Transverse colon (tissue), 4 donors: ENCODE results near the gene BPIFB3. TPM values are rescaled to one million over a fixed set of nuclear protein-coding genes. Genes with fewer than 3 reads are reported as not detected.

ENCODE experiments used
- DNase-seq: peaks from one replicate; pipeline ENCODE4 v3.0.0-alpha.2; 2019
- H3K27ac ChIP-seq, 4 donors: fragments of 200-600 bp; sonication (generic); 2 replicates each; pipeline ENCODE4 v1.5.1; 2016 to 2018; ENCODE audit warnings: inconsistent platforms in 4 of 4
- H3K27me3 ChIP-seq: fragments of 200-600 bp; sonication (generic); 2 replicates; pipeline ENCODE4 v1.5.1; 2017; ENCODE audit warnings: inconsistent platforms
- H3K36me3 ChIP-seq, 4 donors: fragments of 200-600 bp; sonication (generic); 2 replicates each; pipeline ENCODE4 v1.5.1; 2017 to 2019; ENCODE audit warnings: inconsistent platforms in 4 of 4
- H3K4me1 ChIP-seq, 4 donors: fragments of 200-600 bp; sonication (generic); 2 replicates each; pipeline ENCODE4 v1.5.1; 2017 to 2020; ENCODE audit warnings: inconsistent platforms in 4 of 4
- H3K4me3 ChIP-seq, 4 donors: fragments of 200-600 bp; sonication (generic); 1 replicate in 1 of 4; 2 replicates in 3 of 4; pipeline versions ENCODE4 v1.5.1 to v1.6.1; 2017 to 2019; ENCODE audit warnings: inconsistent platforms in 4 of 4
- H3K9me3 ChIP-seq, 2 donors: fragments of 200-600 bp; sonication (generic); 2 replicates each; pipeline ENCODE4 v1.5.1; 2017 to 2019; ENCODE audit warnings: inconsistent platforms in 2 of 2
- CTCF ChIP-seq, 5 experiments: fragments of 200-600 bp in 3 of 5; fragments of 450-650 bp in 2 of 5; sonication (generic) in 3 of 5; IDR thresholded peaks; 1 replicate in 2 of 5; 2 replicates in 3 of 5; pipeline ENCODE4 v1.5.1; 2016 to 2017; ENCODE audit warnings: antibody characterized with exemption in 5 of 5, inconsistent platforms in 3 of 5, mild to moderate bottlenecking in 2 of 5, moderate library complexity in 1 of 5
- EP300 ChIP-seq: sonication (generic); formaldehyde crosslinking; IDR thresholded peaks from one replicate; pipeline ENCODE4 v1.6.1; 2017; ENCODE audit warnings: antibody characterized with exemption, low read depth
- POLR2A ChIP-seq: fragments of 450-650 bp; IDR thresholded peaks from one replicate; pipeline ENCODE4 v1.6.1; 2016; ENCODE audit warnings: antibody characterized with exemption, mild to moderate bottlenecking, moderate library complexity
- POLR2AphosphoS5 ChIP-seq, 3 donors: sonication (generic); formaldehyde crosslinking; IDR thresholded peaks; one replicate each; pipeline ENCODE4 v1.6.1; 2016; ENCODE audit warnings: antibody characterized with exemption in 3 of 3
- WGBS, 2 donors: methylation state at CpG; one replicate each; pipeline ENCODE4 v1.1.5; 2018; ENCODE audit warnings: low coverage in 1 of 2; 5-methylcytosine and 5-hydroxymethylcytosine counted together
- in situ Hi-C, 4 donors: fragments of 200-750 bp; cut with MboI; loops; one replicate each; pipeline versions ENCODE4 v1.15.0 to v1.15.1; 2017; ENCODE audit warnings: low sequenced_read_pairs in 3 of 4, low pct_ligation_motif_present in 1 of 4, low pct_unique_long_range_greater_than_20kb in 1 of 4
- intact Hi-C: fragments of 100-400 bp; cut with DNase I; formaldehyde crosslinking; loops from one replicate; pipeline ENCODE4 v1.15.1; 2023; ENCODE audit warnings: low total_unique reads
- total RNA-seq, 4 donors: library from RNA; depleted of rRNA; stranded (reverse); fragments of >200 nt; gene quantifications; one replicate each; pipeline ENCODE4 v1.1.0, GENCODE V29; 2016

BPIFB3 gene
- total RNA-seq, 4 donors from 2014 or later = not detected

- no peak for TF ChIP-seq CTCF (IDR thresholded peaks at IDR 0.05)
- no peak for TF ChIP-seq POLR2A
- TF ChIP-seq POLR2AphosphoS5 (IDR thresholded peaks at IDR 0.05) = no peak
- no peak for TF ChIP-seq EP300
- Histone ChIP-seq H3K4me3 (no peak overlapping the region), H3K4me1 (no peaks in the 10 kb centered on the region), H3K36me3 (no peaks in the 10 kb centered on the region), H3K9me3 (no peaks in the 10 kb centered on the region), H3K27ac (no peak overlapping the region), H3K27me3 (no peaks in the 10 kb centered on the region)
- DNase-seq = no peak
- in situ Hi-C loops = no loop called here
- 69 to 100% methylated on average over 1 to 8 of the region's 12 CpGs for WGBS, 2 donors
- intact Hi-C loops = no loop called here
Measured at GRCh38 chr20:33027769-33028751, 25.6 kb upstream of the BPIFB3 start.

- TF ChIP-seq POLR2A (no peak), EP300 (no peak), CTCF (IDR thresholded peaks at IDR 0.05) (no peak), POLR2AphosphoS5 (IDR thresholded peaks at IDR 0.05) (no peak)
- in situ Hi-C loops = no loop called here
- Histone ChIP-seq H3K27ac (no peak overlapping the region), H3K27me3 (no peaks in the 10 kb centered on the region), H3K36me3 (no peaks in the 10 kb centered on the region), H3K4me1 (no peaks in the 10 kb centered on the region), H3K4me3 (no peak overlapping the region), H3K9me3 (no peaks in the 10 kb centered on the region)
- DNase-seq = no peak
- intact Hi-C loops = no loop called here
- 51 to 55% methylated on average over 4 to 7 of the region's 7 CpGs for WGBS, 2 donors
Measured at GRCh38 chr20:33028875-33029274, 24.8 kb upstream of the BPIFB3 start.

- no peak for DNase-seq
- 80 to 87% methylated on average over 6 to 9 of the region's 9 CpGs for WGBS, 2 donors
- TF ChIP-seq POLR2A (no peak), EP300 (no peak), POLR2AphosphoS5 (IDR thresholded peaks at IDR 0.05) (no peak), CTCF (IDR thresholded peaks at IDR 0.05) (no peak)
- in situ Hi-C loops = no loop called here
- Histone ChIP-seq H3K4me3 (no peak overlapping the region), H3K9me3 (no peaks in the 10 kb centered on the region), H3K4me1 (no peaks in the 10 kb centered on the region), H3K27ac (no peak overlapping the region), H3K27me3 (no peaks in the 10 kb centered on the region), H3K36me3 (no peaks in the 10 kb centered on the region)
- intact Hi-C loops = no loop called here
Measured at GRCh38 chr20:33030076-33030475, 23.6 kb upstream of the BPIFB3 start.

DNA sequence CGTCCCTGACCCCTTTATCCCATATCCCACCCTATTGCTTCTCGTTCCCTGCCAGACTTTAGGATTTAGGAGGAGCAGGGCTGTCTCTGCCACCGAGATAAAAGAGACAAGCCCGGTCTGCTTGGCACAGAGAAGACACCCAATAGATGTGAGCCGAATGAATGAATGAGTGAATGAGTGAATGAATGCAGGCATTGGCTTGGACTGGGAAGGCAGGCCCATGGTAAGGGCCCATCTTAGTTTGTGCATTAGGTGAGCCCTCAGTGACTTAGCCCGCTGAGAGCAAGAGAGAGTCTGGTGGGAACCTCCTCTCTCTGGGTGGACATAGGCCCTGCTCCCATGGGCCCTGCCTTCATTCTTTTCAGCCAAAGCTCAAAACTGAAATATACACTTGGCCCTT is 23.1 kb upstream of the BPIFB3 start:
- no peak for TF ChIP-seq POLR2A
- TF ChIP-seq CTCF (IDR thresholded peaks at IDR 0.05) = no peak
- TF ChIP-seq EP300 = no peak
- TF ChIP-seq POLR2AphosphoS5 (IDR thresholded peaks at IDR 0.05) = no peak
- intact Hi-C loops (no loop called here), in situ Hi-C loops (no loop called here)
- no peaks in the 10 kb centered on the region for H3K4me1 ChIP-seq
- no peaks in the 10 kb centered on the region for H3K36me3 ChIP-seq
- no peak overlapping the region for H3K4me3 ChIP-seq
- no peak for DNase-seq
- no peak overlapping the region for H3K27ac ChIP-seq
- WGBS, 2 donors = 77% methylated on average over 6 of the region's 6 CpGs; no CpG with 5 or more reads in 1 of the 2 donors
- no peaks in the 10 kb centered on the region for H3K27me3 ChIP-seq
- no peaks in the 10 kb centered on the region for H3K9me3 ChIP-seq
